Mesenchymal stem cell (in vitro differentiated cells and primary cell): Measurements from ENCODE around the gene SAT1.

Experiments
- DNase-seq: peaks from one replicate; pipeline ENCODE4 v3.0.0-alpha.2; 2013
- H2AFZ ChIP-seq: one replicate; pipeline ENCODE4 v1.6.1; 2013; ENCODE audit warnings: low read depth, mild to moderate bottlenecking, control low read depth, inconsistent platforms, low read length, moderate library complexity
- H2AK5ac ChIP-seq: 2 replicates; pipeline ENCODE4 v1.6.1; 2013; ENCODE audit warnings: low read length, moderate library complexity, mild to moderate bottlenecking, inconsistent platforms; ENCODE audit not compliant: severe bottlenecking
- H2BK120ac ChIP-seq: one replicate; pipeline ENCODE4 v1.6.1; 2013; ENCODE audit warnings: low read depth, mild to moderate bottlenecking, inconsistent platforms, low read length, moderate library complexity
- H2BK12ac ChIP-seq, 2 experiments: one replicate each; pipeline ENCODE4 v1.6.1; 2013; ENCODE audit warnings: inconsistent platforms in 2 of 2, low read length in 2 of 2, mild to moderate bottlenecking in 2 of 2, moderate library complexity in 2 of 2, control low read depth in 1 of 2
- H2BK15ac ChIP-seq: one replicate; pipeline ENCODE4 v1.6.1; 2013; ENCODE audit warnings: mild to moderate bottlenecking, low read depth, inconsistent platforms; ENCODE audit not compliant: poor library complexity, severe bottlenecking
- H2BK5ac ChIP-seq: 2 replicates; pipeline ENCODE4 v1.6.1; 2013; ENCODE audit warnings: low read depth, mild to moderate bottlenecking, low read length, control low read depth, inconsistent platforms; ENCODE audit not compliant: poor library complexity, severe bottlenecking
- H3K14ac ChIP-seq, 2 experiments: one replicate each; pipeline ENCODE4 v1.6.1; 2013; ENCODE audit warnings: inconsistent platforms in 2 of 2, low read length in 2 of 2, control low read depth in 1 of 2, mild to moderate bottlenecking in 1 of 2, moderate library complexity in 1 of 2
- H3K18ac ChIP-seq, 2 experiments: one replicate each; pipeline ENCODE4 v1.6.1; 2013; ENCODE audit warnings: inconsistent platforms in 2 of 2, low read length in 2 of 2, control low read depth in 1 of 2, low read depth in 1 of 2, mild to moderate bottlenecking in 1 of 2
- H3K23ac ChIP-seq, 2 experiments: one replicate each; pipeline ENCODE4 v1.6.1; 2013; ENCODE audit warnings: inconsistent platforms in 2 of 2, low read length in 2 of 2, mild to moderate bottlenecking in 2 of 2, moderate library complexity in 2 of 2, control low read depth in 1 of 2
- H3K27ac ChIP-seq: 2 replicates; pipeline ENCODE4 v1.5.1; 2013; ENCODE audit warnings: mild to moderate bottlenecking, moderate library complexity, low read length, control low read depth, inconsistent platforms; ENCODE audit not compliant: poor library complexity, severe bottlenecking
- H3K27me3 ChIP-seq, 2 experiments: 2 replicates each; pipeline versions ENCODE4 v1.6.1 to v1.7.0; 2013; ENCODE audit warnings: low read length in 2 of 2, mild to moderate bottlenecking in 2 of 2, moderate library complexity in 2 of 2, control low read depth in 1 of 2, inconsistent platforms in 1 of 2; ENCODE audit not compliant: control insufficient read depth in 1 of 2, insufficient read depth in 1 of 2
- H3K36me3 ChIP-seq, 2 experiments: 2 replicates each; pipeline versions ENCODE4 v1.6.1 to v1.7.0; 2013; ENCODE audit warnings: low read length in 2 of 2, control low read depth in 1 of 2, inconsistent platforms in 1 of 2, low read depth in 1 of 2, mild to moderate bottlenecking in 1 of 2; ENCODE audit not compliant: insufficient read depth in 2 of 2, control insufficient read depth in 1 of 2
- H3K4ac ChIP-seq, 2 experiments: one replicate each; pipeline ENCODE4 v1.6.1; 2013; ENCODE audit warnings: inconsistent platforms in 2 of 2, low read length in 2 of 2, mild to moderate bottlenecking in 2 of 2, moderate library complexity in 2 of 2, control low read depth in 1 of 2, low read depth in 1 of 2
- H3K4me1 ChIP-seq: 2 replicates; pipeline ENCODE4 v1.6.1; 2013; ENCODE audit warnings: low read depth, low read length, control low read depth; ENCODE audit not compliant: control insufficient read depth, insufficient read depth
- H3K4me2 ChIP-seq: 2 replicates; pipeline ENCODE4 v1.6.1; 2013; ENCODE audit warnings: low read length, mild to moderate bottlenecking, inconsistent platforms; ENCODE audit not compliant: poor library complexity, severe bottlenecking
- H3K4me3 ChIP-seq, 2 experiments: 2 replicates each; pipeline versions ENCODE4 v1.5.1 to v1.7.0; 2013; ENCODE audit warnings: low read length in 2 of 2, mild to moderate bottlenecking in 2 of 2, control low read depth in 1 of 2, low read depth in 1 of 2; ENCODE audit not compliant: insufficient read depth in 1 of 2
- H3K79me1 ChIP-seq: replicated peaks from 2 replicates; pipeline ENCODE4 v1.6.1; 2013; ENCODE audit warnings: mild to moderate bottlenecking, control low read depth, low read length, inconsistent platforms; ENCODE audit not compliant: poor library complexity, severe bottlenecking
- H3K9ac ChIP-seq: 2 replicates; pipeline ENCODE4 v1.7.0; 2013; ENCODE audit warnings: mild to moderate bottlenecking, low read length, moderate library complexity
- H3K9me3 ChIP-seq: 2 replicates; pipeline ENCODE4 v1.7.0; 2013; ENCODE audit warnings: mild to moderate bottlenecking, low read length; ENCODE audit not compliant: control insufficient read depth
- H4K8ac ChIP-seq: one replicate; pipeline ENCODE4 v1.6.1; 2013; ENCODE audit warnings: inconsistent platforms, mild to moderate bottlenecking, low read length, moderate library complexity
- H4K91ac ChIP-seq: one replicate; pipeline ENCODE4 v1.6.1; 2013; ENCODE audit warnings: mild to moderate bottlenecking, low read length, inconsistent platforms
- WGBS: methylation state at CpG from one replicate; pipeline ENCODE4 v1.1.7; 2013; ENCODE audit warnings: mixed read lengths; 5-methylcytosine and 5-hydroxymethylcytosine counted together

SAT1 gene

DNA sequence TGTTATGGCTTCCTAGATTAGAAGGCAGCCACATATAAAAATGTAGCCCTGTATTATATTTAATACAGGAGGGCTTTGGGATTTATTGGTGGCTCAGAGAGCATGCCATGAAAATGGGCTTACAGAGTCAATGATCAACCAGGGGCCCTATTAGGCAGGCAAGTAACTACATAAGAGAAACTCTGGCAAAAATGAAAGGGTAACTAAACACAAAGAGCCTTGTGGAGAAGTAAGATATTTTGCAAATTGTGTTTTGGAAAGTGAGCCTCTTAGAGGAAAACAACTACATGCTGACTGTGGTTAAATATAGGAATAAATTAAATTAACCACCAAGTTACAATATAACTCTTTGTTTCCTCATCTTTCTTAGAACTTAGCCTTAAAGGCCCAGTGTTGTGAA is 5.5 kb downstream of the SAT1 start:
- Histone ChIP-seq H3K18ac (no peak overlapping the region), H2AFZ (no peak overlapping the region), H3K23ac (no peak overlapping the region), H3K4me2 (no peak overlapping the region), H2BK120ac (no peak overlapping the region), H2BK12ac (no peak overlapping the region), H3K79me1 (no peaks in the 10 kb centered on the region), H3K9ac (no peak overlapping the region), H3K4me1 (no peaks in the 10 kb centered on the region), H2BK5ac (no peak overlapping the region), H3K27me3 (peaks cover 0 to 5% of the 10 kb centered on the region in 2 experiments), H4K91ac (no peak overlapping the region), H3K9me3 (no peaks in the 10 kb centered on the region), H3K14ac (no peak overlapping the region), H4K8ac (no peak overlapping the region), H3K4me3 (no peak overlapping the region), H3K36me3 (peaks cover 0 to 16% of the 10 kb centered on the region in 2 experiments), H3K27ac (peak overlapping the region; percentile 29), H3K4ac (no peak overlapping the region), H2BK15ac (no peak overlapping the region), H2AK5ac (no peak overlapping the region)
- peak; percentile 15 for DNase-seq

- Histone ChIP-seq H3K4me3 (no peak overlapping the region), H4K91ac (no peak overlapping the region), H3K4me1 (no peaks in the 10 kb centered on the region), H2BK120ac (no peak overlapping the region), H3K4me2 (no peak overlapping the region), H3K79me1 (no peaks in the 10 kb centered on the region), H3K36me3 (peaks cover 0 to 16% of the 10 kb centered on the region in 2 experiments), H3K23ac (no peak overlapping the region), H3K9ac (no peak overlapping the region), H2AK5ac (no peak overlapping the region), H3K9me3 (no peaks in the 10 kb centered on the region), H2BK15ac (no peak overlapping the region), H2BK12ac (no peak overlapping the region), H2AFZ (no peak overlapping the region), H3K27ac (no peak overlapping the region), H4K8ac (no peak overlapping the region), H3K4ac (no peak overlapping the region), H2BK5ac (no peak overlapping the region), H3K18ac (no peak overlapping the region), H3K14ac (no peak overlapping the region), H3K27me3 (peaks cover 0 to 5% of the 10 kb centered on the region in 2 experiments)
- no peak for DNase-seq
- 100% methylated on average over 1 of the region's 4 CpGs for WGBS
These were observed 6.0 kb downstream of the SAT1 start for GRCh38 chrX:23788946-23789345.

- Histone ChIP-seq H3K4me1 (no peaks in the 10 kb centered on the region), H3K4me3 (no peak overlapping the region), H2BK15ac (no peak overlapping the region), H2BK12ac (no peak overlapping the region), H3K27me3 (peaks cover 0 to 5% of the 10 kb centered on the region in 2 experiments), H2BK5ac (no peak overlapping the region), H3K14ac (no peak overlapping the region), H3K36me3 (peaks cover 0 to 16% of the 10 kb centered on the region in 2 experiments), H4K91ac (no peak overlapping the region), H4K8ac (no peak overlapping the region), H3K9ac (no peak overlapping the region), H3K4me2 (no peak overlapping the region), H3K18ac (no peak overlapping the region), H2AK5ac (no peak overlapping the region), H3K23ac (no peak overlapping the region), H2BK120ac (no peak overlapping the region), H2AFZ (no peak overlapping the region), H3K27ac (no peak overlapping the region), H3K4ac (no peak overlapping the region), H3K79me1 (no peaks in the 10 kb centered on the region), H3K9me3 (no peaks in the 10 kb centered on the region)
- 89% methylated on average over 5 of the region's 8 CpGs for WGBS
- no peak for DNase-seq
These were observed 6.6 kb downstream of the SAT1 start for GRCh38 chrX:23789386-23790154.

DNA sequence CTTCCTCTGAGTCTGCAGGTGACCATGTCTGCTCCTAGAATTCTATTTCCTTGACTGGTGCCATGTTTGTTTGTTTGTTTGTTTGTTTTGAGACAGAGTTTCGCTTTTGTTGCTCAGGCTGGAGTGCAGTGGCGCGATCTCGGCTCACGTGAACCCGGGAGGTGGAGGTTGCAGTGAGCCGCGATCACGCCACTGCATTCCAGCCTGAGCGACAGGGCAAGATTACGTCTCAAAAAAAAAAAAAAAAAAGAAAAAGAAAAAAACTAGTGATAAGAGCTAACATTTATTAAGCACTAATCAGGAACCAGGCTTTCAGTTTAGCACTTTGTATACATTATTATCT is 7.2 kb downstream of the SAT1 start:
- Histone ChIP-seq H2AK5ac (no peak overlapping the region), H3K18ac (no peak overlapping the region), H3K9ac (no peak overlapping the region), H3K4me3 (no peak overlapping the region), H3K4ac (no peak overlapping the region), H2BK120ac (no peak overlapping the region), H3K23ac (no peak overlapping the region), H2BK5ac (no peak overlapping the region), H2AFZ (no peak overlapping the region), H3K9me3 (no peaks in the 10 kb centered on the region), H4K91ac (no peak overlapping the region), H3K4me1 (no peaks in the 10 kb centered on the region), H3K27ac (no peak overlapping the region), H2BK12ac (no peak overlapping the region), H3K79me1 (no peaks in the 10 kb centered on the region), H4K8ac (no peak overlapping the region), H2BK15ac (no peak overlapping the region), H3K36me3 (peaks cover 0 to 12% of the 10 kb centered on the region in 2 experiments), H3K27me3 (peaks cover 0 to 8% of the 10 kb centered on the region in 2 experiments), H3K4me2 (no peak overlapping the region), H3K14ac (no peak overlapping the region)
- WGBS = 90% methylated on average over 4 of the region's 11 CpGs
- DNase-seq = no peak
